HepG2 (cell line): ENCODE measurements around the gene SPINK9. TPM values are rescaled to one million over a fixed set of nuclear protein-coding genes. Genes with fewer than 3 reads are reported as not detected.

Experiments
- ATAC-seq: fragments of 200-7000 bp; cut with Tn5 transposase; 3 replicates; pipeline ENCODE4 v1.9.1; 2020; ENCODE audit warnings: mild to moderate bottlenecking, moderate library complexity
- BruUV-seq: library from RNA; stranded (reverse); fragments of 400-500 nt; replicated peaks from 2 replicates; lab custom pipeline; 2021; lab: Mats Ljungman, UMichigan
- CTCF ChIA-PET: fragments of 300-600 bp; formaldehyde crosslinking; extraction: SDS; loops from one replicate; lab custom pipeline; 2021; ENCODE audit warnings: low total read pairs, inconsistent platforms, low intra/inter-chr PET ratio; lab: Yijun Ruan, JAX
- POLR2A ChIA-PET: fragments of 350-600 bp; sonication (Branson Sonifier 250); formaldehyde crosslinking; loops from one replicate; lab custom pipeline; 2020; ENCODE audit warnings: antibody characterized with exemption, inconsistent platforms; lab: Yijun Ruan, JAX
- DNase-seq: peaks from one replicate; pipeline ENCODE4 v3.0.0-alpha.2; 2015; ENCODE audit warnings: low spot score
- FAIRE-seq: peaks from 3 replicates; lab custom pipeline; 2011; peaks lifted over from hg19 to GRCh38; lab: Jason Lieb, UNC
- H2AFZ ChIP-seq: one replicate; pipeline ENCODE4 v1.6.1; 2011; ENCODE audit warnings: low read length, inconsistent platforms
- H3K27ac ChIP-seq: fragments of 300-600 bp; 3 replicates; pipeline ENCODE4 v1.8.0; 2011; ENCODE audit warnings: mixed run types, mild to moderate bottlenecking, mixed read lengths, low read length, inconsistent platforms; ENCODE audit not compliant: insufficient read depth; ENCODE audit errors: extremely low read length
- H3K27me3 ChIP-seq, 2 experiments: fragments of 200-600 bp in 1 of 2; 2 replicates in 1 of 2; 3 replicates in 1 of 2; pipeline versions ENCODE4 v1.6.0 to v1.8.0; 2011; ENCODE audit warnings: low read length in 2 of 2, mild to moderate bottlenecking in 2 of 2, moderate library complexity in 2 of 2, inconsistent platforms in 1 of 2; ENCODE audit not compliant: insufficient read depth in 2 of 2, control insufficient read depth in 1 of 2
- H3K36me3 ChIP-seq, 2 experiments: fragments of 200-600 bp in 1 of 2; replicated peaks in 1 of 2; 2 replicates in 1 of 2; 3 replicates in 1 of 2; pipeline versions ENCODE4 v1.5.1 to v1.8.0; 2011; ENCODE audit warnings: low read length in 2 of 2, inconsistent platforms in 1 of 2; ENCODE audit not compliant: insufficient read depth in 2 of 2, control insufficient read depth in 1 of 2
- H3K4me1 ChIP-seq: 2 replicates; pipeline ENCODE4 v1.5.1; 2012; ENCODE audit warnings: low read length, inconsistent platforms; ENCODE audit not compliant: insufficient read depth
- H3K4me2 ChIP-seq: 2 replicates; pipeline ENCODE4 v1.6.0; 2011; ENCODE audit warnings: low read depth, low read length, inconsistent platforms
- H3K4me3 ChIP-seq, 3 experiments: fragments of 200-600 bp in 1 of 3; sonication (generic), shearing (Covaris generic) in 1 of 3; replicated peaks in 1 of 3; 2 replicates each; pipeline ENCODE4 v1.5.1; 2011 to 2016; ENCODE audit warnings: low read length in 3 of 3, inconsistent platforms in 2 of 3, low read depth in 2 of 3, mild to moderate bottlenecking in 2 of 3, control low read depth in 1 of 3, mixed read lengths in 1 of 3; ENCODE audit not compliant: insufficient read depth in 1 of 3
- H3K79me2 ChIP-seq: one replicate; pipeline ENCODE4 v1.6.1; 2011; ENCODE audit warnings: low read length, inconsistent platforms; ENCODE audit not compliant: insufficient read depth
- H3K9ac ChIP-seq: 2 replicates; pipeline ENCODE4 v1.6.0; 2011; ENCODE audit warnings: mild to moderate bottlenecking, low read depth, low read length, inconsistent platforms; ENCODE audit not compliant: insufficient read depth
- H3K9me3 ChIP-seq: 2 replicates; pipeline ENCODE4 v1.5.1; 2012; ENCODE audit warnings: mild to moderate bottlenecking, low read length
- H4K20me1 ChIP-seq: 2 replicates; pipeline ENCODE4 v1.6.0; 2011; ENCODE audit warnings: inconsistent platforms, mild to moderate bottlenecking, low read length, moderate library complexity; ENCODE audit not compliant: insufficient read depth
- ASH2L ChIP-seq: fragments of 300-600, 200-600 bp; sonication (generic); IDR thresholded peaks from 2 replicates; pipeline ENCODE4 v1.7.0; 2017; ENCODE audit warnings: low read depth, mild to moderate bottlenecking, moderate library complexity, mixed read lengths, low read length; ENCODE audit not compliant: insufficient read length
- BCL6 ChIP-seq: IDR thresholded peaks from 2 replicates; pipeline ENCODE4 v1.6.1; 2016; ENCODE audit warnings: missing genetic modification reagents, missing compliant biosample characterization
- CBFB ChIP-seq: sonication (generic); formaldehyde crosslinking; IDR thresholded peaks from 2 replicates; pipeline ENCODE4 v1.4.0; 2020; ENCODE audit warnings: missing genetic modification reagents
- CCDC6 ChIP-seq: sonication (generic); formaldehyde crosslinking; IDR thresholded peaks from 2 replicates; pipeline ENCODE4 v1.8.1; 2022; ENCODE audit warnings: mild to moderate bottlenecking, missing genetic modification reagents, moderate library complexity
- DNMT3B ChIP-seq: conservative IDR thresholded peaks from 2 replicates; pipeline ENCODE4 v1.6.1; 2016; ENCODE audit warnings: missing biosample characterization, control low read depth
- DR1 ChIP-seq: sonication (generic); formaldehyde crosslinking; IDR thresholded peaks from 2 replicates; pipeline ENCODE4 v1.8.0; 2021; ENCODE audit warnings: mild to moderate bottlenecking, missing genetic modification reagents, inconsistent platforms
- HNRNPLL ChIP-seq: fragments of 200-400 bp; formaldehyde crosslinking; IDR thresholded peaks from 2 replicates; pipeline ENCODE4 v1.6.1; 2017; ENCODE audit warnings: mild to moderate bottlenecking, low read depth, low read length; ENCODE audit not compliant: poor library complexity, severe bottlenecking
- MEF2D ChIP-seq: sonication (generic); formaldehyde crosslinking; IDR thresholded peaks from 2 replicates; pipeline ENCODE4 v1.5.1; 2020; ENCODE audit warnings: mild to moderate bottlenecking, missing genetic modification reagents
- NAIF1 ChIP-seq: sonication (generic); formaldehyde crosslinking; IDR thresholded peaks from 2 replicates; pipeline ENCODE4 v1.5.0; 2020; ENCODE audit warnings: mild to moderate bottlenecking, missing genetic modification reagents, borderline replicate concordance
- NCOA5 ChIP-seq: sonication (generic); formaldehyde crosslinking; IDR thresholded peaks from 2 replicates; pipeline ENCODE4 v1.4.0; 2020; ENCODE audit warnings: missing genetic modification reagents
- PITX1 ChIP-seq: sonication (generic); formaldehyde crosslinking; IDR thresholded peaks from 2 replicates; pipeline ENCODE4 v1.5.1; 2020; ENCODE audit warnings: mild to moderate bottlenecking, missing genetic modification reagents
- POLR2A ChIP-seq, 2 experiments: IDR thresholded peaks; 2 replicates each; pipeline ENCODE4 v1.6.1; 2011; ENCODE audit warnings: low read depth in 2 of 2, low read length in 2 of 2, mild to moderate bottlenecking in 1 of 2, moderate library complexity in 1 of 2; ENCODE audit not compliant: insufficient read depth in 1 of 2
- RFX1 ChIP-seq: fragments of 450-650 bp; IDR thresholded peaks from 2 replicates; pipeline ENCODE4 v1.6.1; 2017
- SOX13 ChIP-seq, 3 experiments: fragments of 450-650 bp in 1 of 3; sonication (generic) in 1 of 3; formaldehyde crosslinking in 1 of 3; IDR thresholded peaks in 2 of 3; conservative IDR thresholded peaks in 1 of 3; 2 replicates each; pipeline versions ENCODE4 v1.5.0 to v1.6.1; 2016 to 2020; ENCODE audit warnings: antibody characterized with exemption in 1 of 3, mild to moderate bottlenecking in 1 of 3, missing compliant biosample characterization in 1 of 3, missing genetic modification reagents in 1 of 3, moderate library complexity in 1 of 3
- TEAD3 ChIP-seq: optimal IDR thresholded peaks from 2 replicates; pipeline ENCODE3; 2016; ENCODE audit warnings: borderline replicate concordance
- TGIF2 ChIP-seq: IDR thresholded peaks from 2 replicates; pipeline ENCODE4 v1.6.1; 2016; ENCODE audit warnings: control low read depth, missing compliant biosample characterization
- TSC22D2 ChIP-seq: sonication (generic); formaldehyde crosslinking; IDR thresholded peaks from 2 replicates; pipeline ENCODE4 v1.5.1; 2020; ENCODE audit warnings: missing genetic modification reagents, mild to moderate bottlenecking, borderline replicate concordance
- ZBTB1 ChIP-seq: sonication (generic); formaldehyde crosslinking; IDR thresholded peaks from 2 replicates; pipeline ENCODE4 v1.4.0; 2020; ENCODE audit warnings: missing genetic modification reagents, borderline replicate concordance
- ZC3H4 ChIP-seq: sonication (generic); formaldehyde crosslinking; IDR thresholded peaks from 2 replicates; pipeline ENCODE4 v1.4.0; 2020; ENCODE audit warnings: missing genetic modification reagents, borderline replicate concordance
- ZMYM3 ChIP-seq: sonication (generic); formaldehyde crosslinking; IDR thresholded peaks from 2 replicates; pipeline ENCODE4 v1.5.1; 2020; ENCODE audit warnings: mild to moderate bottlenecking, missing genetic modification reagents
- ZNF709 ChIP-seq: sonication (generic); formaldehyde crosslinking; IDR thresholded peaks from 2 replicates; pipeline ENCODE4 v1.5.0; 2020; ENCODE audit warnings: mild to moderate bottlenecking, missing genetic modification reagents
- WGBS: methylation state at CpG from one replicate; pipeline ENCODE4 v1.1.6; 2017; ENCODE audit warnings: low lambda C conversion rate; 5-methylcytosine and 5-hydroxymethylcytosine counted together
- in situ Hi-C: cut with HindIII; loops from 2 replicates; pipeline ENCODE4 v1.10.0; 2017; ENCODE audit warnings: low pct_unique_long_range_greater_than_20kb; ENCODE audit not compliant: extremely low pct_ligation_motif_present
- intact Hi-C: fragments of 100-400 bp; cut with micrococcal nuclease; formaldehyde crosslinking; loops from one replicate; pipeline ENCODE4 v1.10.0; 2022; ENCODE audit not compliant: unreplicated experiment
- polyA plus RNA-seq, 8 experiments: library from polyadenylated mRNA; depleted of rRNA in 3 of 8; stranded (reverse) in 7 of 8; unstranded in 1 of 8; fragments of >200 nt; fragmentation: Illumina TruSeq in 4 of 8; extraction: Trizol in 4 of 8; gene quantifications; 2 replicates each; pipeline versions ENCODE4 v1.2.1 to v1.2.3, GENCODE V29; 2011 to 2016; ENCODE audit warnings: low read depth in 4 of 8, missing spikeins in 1 of 8, mixed read lengths in 1 of 8; ENCODE audit not compliant: insufficient read depth in 1 of 8
- total RNA-seq, 5 experiments: library from RNA; depleted of rRNA; stranded (reverse); fragments of >200 nt; fragmentation: Illumina TruSeq; extraction: Trizol; gene quantifications; 2 replicates each; pipeline ENCODE4 v1.2.3, GENCODE V29; 2016; ENCODE audit warnings: low read depth in 1 of 5
- TF ChIP-seq, protein P1 (sequence below): sonication (generic); formaldehyde crosslinking; IDR thresholded peaks from 2 replicates; pipeline ENCODE4 v1.5.0; 2020; ENCODE audit warnings: missing genetic modification reagents
- TF ChIP-seq, protein P2 (sequence below): sonication (generic); formaldehyde crosslinking; conservative IDR thresholded peaks from 2 replicates; pipeline ENCODE4 v1.8.0; 2022; ENCODE audit warnings: missing genetic modification reagents
- TF ChIP-seq, protein P3 (sequence below): sonication (generic); formaldehyde crosslinking; IDR thresholded peaks from 2 replicates; pipeline ENCODE4 v1.5.0; 2020; ENCODE audit warnings: missing genetic modification reagents

SPINK9 gene
- total and polyA plus RNA-seq, 2 of the 13 experiments (the other 11 are each of a cell fraction or from before 2014, with no cell fraction given) = not detected

DNA sequence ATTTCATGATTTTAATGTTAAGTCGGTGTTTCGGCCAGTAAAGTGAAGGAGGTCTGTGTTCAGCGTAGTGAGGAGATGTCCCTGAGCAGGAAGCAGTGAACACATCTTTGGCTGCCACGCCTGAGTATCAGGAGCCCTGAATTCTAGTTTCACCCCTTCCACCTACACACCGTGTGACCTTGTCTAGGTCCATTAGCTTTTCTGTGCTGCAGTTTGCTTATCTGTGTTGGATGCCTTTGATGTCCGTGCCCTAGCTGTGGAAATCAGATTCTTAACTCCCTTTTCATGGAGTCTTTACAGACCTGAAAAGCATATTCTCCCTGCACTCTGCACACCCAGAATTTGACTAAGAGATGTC lies 49.0 kb downstream of the SPINK9 start:
- intact Hi-C loops (loop anchor here (1.0 to 10.0 kb wide), 3 partner anchors 10 to 547 kb away; no protein-coding TSS in a partner anchor), in situ Hi-C loops (no loop called here)
- CTCF ChIA-PET = interaction anchor here (1.5 kb wide), 1 partner anchor 14 kb away, joined by 4 read pairs; no protein-coding TSS in a partner anchor
- Histone ChIP-seq H3K9me3 (no peaks in the 10 kb centered on the region), H3K4me1 (peaks cover 43% of the 10 kb centered on the region), H3K36me3 (no peaks in the 10 kb centered on the region; a peak in 1 of 5 replicates), H3K4me2 (peak overlapping the region; percentile 78), H2AFZ (no peak overlapping the region), H3K79me2 (peaks cover 44% of the 10 kb centered on the region), H3K9ac (peak overlapping the region; percentile 87), H3K27me3 (no peaks in the 10 kb centered on the region), H4K20me1 (no peaks in the 10 kb centered on the region), H3K4me3 (peak overlapping the region; percentile 73 to 92 (median 80)), H3K27ac (peak overlapping the region; percentile 85)
- BruUV-seq = TSS peak; percentile 77
- WGBS = 1% methylated on average over 6 of the region's 6 CpGs
- ATAC-seq = peak; percentile 65
- peak; percentile 77 for FAIRE-seq
- DNase-seq = peak; percentile 59
- POLR2A ChIA-PET = interaction anchor here (0.7 to 2.6 kb wide), 4 partner anchors 10 to 546 kb away, joined by 3 to 30 read pairs (median 8); no protein-coding TSS in a partner anchor
- no peak for TF ChIP-seq SOX13 (IDR thresholded peaks at IDR 0.05)
- TF ChIP-seq SOX13 (CRISPR knock-in tag; conservative IDR thresholded peaks at IDR 0.05 in 1 of 2, IDR thresholded peaks at IDR 0.05 in 1 of 2) = peak in 1 of 2 experiments; percentile 37; a peak in 1 of 4 replicates
- TF ChIP-seq MEF2D = no peak
- TF ChIP-seq, protein P1, sequence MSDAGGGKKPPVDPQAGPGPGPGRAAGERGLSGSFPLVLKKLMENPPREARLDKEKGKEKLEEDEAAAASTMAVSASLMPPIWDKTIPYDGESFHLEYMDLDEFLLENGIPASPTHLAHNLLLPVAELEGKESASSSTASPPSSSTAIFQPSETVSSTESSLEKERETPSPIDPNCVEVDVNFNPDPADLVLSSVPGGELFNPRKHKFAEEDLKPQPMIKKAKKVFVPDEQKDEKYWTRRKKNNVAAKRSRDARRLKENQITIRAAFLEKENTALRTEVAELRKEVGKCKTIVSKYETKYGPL (CRISPR knock-in tag) = no peak
- TF ChIP-seq CCDC6 (CRISPR knock-in tag) = no peak
- peak; percentile 16 for TF ChIP-seq ASH2L
- peak; percentile 9 for TF ChIP-seq TEAD3 (CRISPR knock-in tag)
- 0 out of 2 replicates have a peak, but pooled peaks have one; percentile 7 for TF ChIP-seq DR1
- TF ChIP-seq HNRNPLL = no peak
- peak; percentile 50; the same call in 1 of the 2 replicates for TF ChIP-seq ZMYM3 (CRISPR knock-in tag)
- no peak for TF ChIP-seq RFX1
- 0 out of 2 replicates have a peak, but pooled peaks have one; percentile 33 for TF ChIP-seq NAIF1 (CRISPR knock-in tag)
- peak; percentile 54; the same call in 1 of the 2 replicates for TF ChIP-seq ZC3H4 (CRISPR knock-in tag)
- TF ChIP-seq NCOA5 = no peak
- TF ChIP-seq PITX1 (CRISPR knock-in tag) = 0 out of 2 replicates have a peak, but pooled peaks have one; percentile 6
- 0 out of 2 replicates have a peak, but pooled peaks have one; percentile 15 for TF ChIP-seq DNMT3B (CRISPR knock-in tag)
- TF ChIP-seq CBFB = no peak
- TF ChIP-seq ZNF709 (CRISPR knock-in tag) = no peak
- no peak for TF ChIP-seq ZBTB1
- peak in 1 of 2 experiments; percentile 7; a peak in 1 of 4 replicates for TF ChIP-seq POLR2A (IDR thresholded peaks at IDR 0.05; ENCODE audit: insufficient read depth in 1 of 2, low read depth in 2 of 2, low read length in 2 of 2)
- no peak for TF ChIP-seq TSC22D2 (CRISPR knock-in tag)
- TF ChIP-seq, protein P2, sequence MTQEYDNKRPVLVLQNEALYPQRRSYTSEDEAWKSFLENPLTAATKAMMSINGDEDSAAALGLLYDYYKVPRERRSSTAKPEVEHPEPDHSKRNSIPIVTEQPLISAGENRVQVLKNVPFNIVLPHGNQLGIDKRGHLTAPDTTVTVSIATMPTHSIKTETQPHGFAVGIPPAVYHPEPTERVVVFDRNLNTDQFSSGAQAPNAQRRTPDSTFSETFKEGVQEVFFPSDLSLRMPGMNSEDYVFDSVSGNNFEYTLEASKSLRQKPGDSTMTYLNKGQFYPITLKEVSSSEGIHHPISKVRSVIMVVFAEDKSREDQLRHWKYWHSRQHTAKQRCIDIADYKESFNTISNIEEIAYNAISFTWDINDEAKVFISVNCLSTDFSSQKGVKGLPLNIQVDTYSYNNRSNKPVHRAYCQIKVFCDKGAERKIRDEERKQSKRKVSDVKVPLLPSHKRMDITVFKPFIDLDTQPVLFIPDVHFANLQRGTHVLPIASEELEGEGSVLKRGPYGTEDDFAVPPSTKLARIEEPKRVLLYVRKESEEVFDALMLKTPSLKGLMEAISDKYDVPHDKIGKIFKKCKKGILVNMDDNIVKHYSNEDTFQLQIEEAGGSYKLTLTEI (CRISPR knock-in tag) = no peak
- 0 out of 2 replicates have a peak, but pooled peaks have one; percentile 57 for TF ChIP-seq TGIF2
- TF ChIP-seq, protein P3, sequence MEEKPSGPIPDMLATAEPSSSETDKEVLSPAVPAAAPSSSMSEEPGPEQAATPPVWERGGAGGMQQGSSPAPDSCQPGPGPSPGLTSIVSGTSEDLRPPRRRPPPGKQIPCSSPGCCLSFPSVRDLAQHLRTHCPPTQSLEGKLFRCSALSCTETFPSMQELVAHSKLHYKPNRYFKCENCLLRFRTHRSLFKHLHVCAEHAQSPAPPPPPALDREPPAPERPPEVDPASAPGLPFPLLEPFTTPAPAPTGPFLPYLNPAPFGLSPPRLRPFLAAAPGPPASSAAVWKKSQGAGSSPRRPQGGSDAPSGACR (CRISPR knock-in tag) = 0 out of 2 replicates have a peak, but pooled peaks have one; percentile 22
- TF ChIP-seq BCL6 = peak; percentile 71
